ENCODE measurements around the gene CASP8.

Gene CASP8

DNA sequence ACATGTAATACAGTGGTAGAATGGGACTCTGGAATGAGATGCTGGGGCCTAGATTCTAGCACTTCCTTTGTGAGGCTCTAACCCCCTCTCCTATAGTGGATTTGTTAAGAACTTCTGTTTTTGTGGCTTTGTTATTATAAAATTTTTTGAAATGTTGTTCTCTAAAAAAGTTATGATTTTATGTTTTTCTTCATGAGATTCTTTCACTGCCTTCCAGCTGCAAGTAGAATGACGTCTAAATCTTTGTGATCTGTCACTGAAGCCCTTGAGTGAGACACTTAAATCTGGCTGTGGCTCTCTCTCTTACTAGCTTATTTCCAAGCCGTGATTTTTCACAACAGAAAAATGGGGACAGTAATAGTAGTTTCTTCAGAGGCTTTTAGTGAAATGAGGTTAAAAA is 1.6 kb downstream of the CASP8 start:
- DNase-seq (ENCODE audit: low read depth), result no peak
- TF ChIP-seq CTCF (IDR thresholded peaks at IDR 0.05; ENCODE audit: control insufficient read depth, extremely low read depth, insufficient read depth), result no peak
- no peak overlapping the region for H3K4me3 ChIP-seq (ENCODE audit: low read depth, low read length)

DNA sequence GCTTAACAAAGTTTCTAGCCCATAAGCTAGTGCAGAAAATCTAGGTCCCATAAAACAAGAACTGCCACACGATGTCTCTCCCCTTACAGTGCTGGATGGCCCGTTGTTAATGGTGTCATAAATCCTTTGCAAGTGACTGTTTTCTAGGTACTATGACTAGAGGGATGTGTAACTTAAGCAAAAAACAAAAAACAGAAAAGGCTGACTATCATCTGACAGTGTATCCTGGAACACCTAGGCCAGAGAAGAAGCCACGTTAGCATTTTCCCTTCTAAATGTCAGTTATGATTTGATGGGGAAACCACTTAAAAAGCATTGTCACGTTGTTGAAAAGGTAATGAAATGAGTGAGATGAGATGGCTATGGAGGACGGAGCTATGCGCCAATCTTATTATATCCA is 2.4 kb downstream of the CASP8 start:
- H3K4me3 ChIP-seq (ENCODE audit: low read depth, low read length), result no peak overlapping the region
- TF ChIP-seq CTCF (IDR thresholded peaks at IDR 0.05; ENCODE audit: control insufficient read depth, extremely low read depth, insufficient read depth), result no peak
- DNase-seq (ENCODE audit: low read depth), result no peak

GRCh38 chr2:201263779-201264178 is 3.4 kb downstream of the CASP8 start:
- TF ChIP-seq CTCF (IDR thresholded peaks at IDR 0.05; ENCODE audit: control insufficient read depth, extremely low read depth, insufficient read depth), result no peak
- no peak for DNase-seq (ENCODE audit: low read depth)

DNA sequence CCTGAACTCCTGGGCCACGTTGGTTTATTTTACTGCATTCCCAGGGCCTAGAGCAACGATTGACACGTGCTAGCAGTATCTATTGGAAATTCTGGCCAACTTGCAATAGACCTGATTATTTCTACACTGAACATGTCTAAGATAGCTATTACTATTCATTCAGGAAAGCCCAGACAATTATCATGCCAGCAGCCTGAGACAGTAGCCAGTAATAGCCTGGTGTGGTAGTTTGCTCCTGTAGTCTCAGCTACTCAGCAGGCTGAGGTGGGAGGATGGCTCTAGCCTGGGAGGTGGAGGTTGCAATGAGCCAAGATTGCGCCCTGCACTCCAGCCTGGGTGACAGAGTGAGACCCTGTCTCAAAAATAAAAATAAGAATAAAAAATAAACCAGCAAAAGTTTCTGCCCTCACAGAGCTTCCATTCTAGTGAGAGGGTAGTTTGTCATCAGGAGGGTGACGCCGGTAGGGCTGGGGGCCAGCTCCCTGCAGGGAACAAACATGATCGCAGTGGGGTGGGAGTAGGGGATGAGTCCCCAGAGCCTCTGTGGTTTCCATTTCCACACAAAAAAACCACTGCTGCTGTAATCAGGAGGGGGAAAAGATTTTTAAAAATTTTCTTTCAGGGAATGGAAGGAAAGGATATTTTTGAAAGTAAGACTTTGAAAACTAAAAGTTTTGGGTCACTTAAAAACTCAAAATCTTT is 4.3 kb downstream of the CASP8 start:
- TF ChIP-seq CTCF (IDR thresholded peaks at IDR 0.05; ENCODE audit: control insufficient read depth, extremely low read depth, insufficient read depth), result no peak
- no peak for DNase-seq (ENCODE audit: low read depth)
- no peak overlapping the region for H3K4me3 ChIP-seq (ENCODE audit: low read depth, low read length)

More at GRCh38 chr2:201263779-201264178, 3.4 kb downstream of the CASP8 start:
- H3K4me3 ChIP-seq (ENCODE audit: low read depth, low read length), result no peak overlapping the region

GRCh38 chr2:201266629-201267028 is 6.3 kb downstream of the CASP8 start:
- no peak overlapping the region for H3K4me3 ChIP-seq (ENCODE audit: low read depth, low read length)
- DNase-seq (ENCODE audit: low read depth), result no peak
- no peak for TF ChIP-seq CTCF (IDR thresholded peaks at IDR 0.05; ENCODE audit: control insufficient read depth, extremely low read depth, insufficient read depth)

DNA sequence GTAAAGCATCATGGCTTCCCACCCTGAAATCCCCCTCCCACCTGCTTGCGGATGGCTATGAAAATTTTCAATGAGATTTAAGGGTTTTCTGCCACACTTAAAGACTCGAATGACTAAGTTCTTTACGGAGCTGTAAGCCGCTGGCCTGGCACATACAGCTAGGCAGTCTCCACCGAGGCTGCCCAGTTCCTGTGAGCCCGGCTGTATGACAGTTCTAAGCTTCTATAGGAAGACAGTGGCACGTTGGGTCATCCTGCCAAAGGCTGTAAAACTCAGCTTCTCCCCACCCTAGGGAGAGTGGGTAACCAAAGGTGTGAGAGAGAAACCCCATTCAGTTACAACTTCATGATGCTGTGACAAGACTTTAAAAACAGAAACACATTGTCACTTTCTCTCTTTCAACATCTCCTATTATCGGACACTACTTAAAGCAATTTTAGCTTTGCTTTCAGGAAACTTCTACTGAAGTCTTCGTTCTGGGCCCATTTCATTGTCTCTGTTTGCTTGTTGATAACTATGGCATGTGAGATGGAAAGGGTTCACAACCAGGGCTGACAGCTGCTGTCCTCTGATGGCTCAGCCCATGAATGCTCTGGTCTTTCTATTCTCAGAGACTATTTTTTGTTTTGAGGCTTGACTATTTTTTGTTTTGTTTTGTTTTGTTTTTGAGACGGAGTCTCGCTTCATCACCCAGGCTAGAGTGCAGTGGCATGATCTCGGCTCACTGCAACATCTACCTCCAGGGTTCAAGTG is 7.1 kb downstream of the CASP8 start:
- no peak overlapping the region for H3K4me3 ChIP-seq (ENCODE audit: low read depth, low read length)
- no peak for TF ChIP-seq CTCF (IDR thresholded peaks at IDR 0.05; ENCODE audit: control insufficient read depth, extremely low read depth, insufficient read depth)
- DNase-seq (ENCODE audit: low read depth), result no peak

Measured in LNCaP clone FGC (cell line).